Psoas muscle (tissue), 8 donors: ENCODE results near the gene NEK7. TPM values are rescaled to one million over a fixed set of nuclear protein-coding genes. Genes with fewer than 3 reads are reported as not detected.
A peak's percentile ranks its signal among the peaks of the same experiment; 100 is the strongest.

Experiments used
- ATAC-seq, 4 donors: fragments of 200-7000 bp; cut with Tn5 transposase; one replicate each; pipeline ENCODE4 v1.9.1; 2020; ENCODE audit warnings: moderate library complexity in 3 of 4, mild to moderate bottlenecking in 2 of 4
- DNase-seq, 2 donors: peaks; one replicate each; pipeline ENCODE4 v3.0.0-alpha.2; 2020
- H3K27ac ChIP-seq: fragments of 200-600 bp; one replicate; pipeline ENCODE4 v1.8.0; 2022
- H3K27me3 ChIP-seq, 3 donors: fragments of 200-600 bp in 1 of 3; one replicate each; pipeline versions ENCODE4 v1.6.1 to v1.8.0; 2013 to 2022; ENCODE audit warnings: low read length in 2 of 3, mild to moderate bottlenecking in 2 of 3, moderate library complexity in 1 of 3; ENCODE audit not compliant: insufficient read depth in 3 of 3
- H3K36me3 ChIP-seq, 2 donors: fragments of 200-600 bp in 1 of 2; one replicate each; pipeline versions ENCODE4 v1.6.1 to v1.8.0; 2013 to 2022; ENCODE audit warnings: low read depth in 1 of 2, mild to moderate bottlenecking in 1 of 2, moderate library complexity in 1 of 2; ENCODE audit not compliant: insufficient read depth in 1 of 2
- H3K4me1 ChIP-seq: fragments of 200-600 bp; one replicate; pipeline ENCODE4 v1.8.0; 2022
- H3K4me3 ChIP-seq: fragments of 200-600 bp; one replicate; pipeline ENCODE4 v1.8.0; 2022; ENCODE audit warnings: mild to moderate bottlenecking
- H3K9me3 ChIP-seq: fragments of 200-600 bp; one replicate; pipeline ENCODE4 v1.8.0; 2022
- CTCF ChIP-seq: fragments of 200-600 bp; IDR thresholded peaks from one replicate; pipeline ENCODE4 v1.8.0; 2022; ENCODE audit warnings: antibody characterized with exemption
- WGBS, 3 donors: extraction: QIAGEN DNeasy Blood & Tissue Kit; methylation state at CpG; one replicate each; pipeline versions ENCODE4 v1.1.6 to v1.1.7; 2013; 5-methylcytosine and 5-hydroxymethylcytosine counted together
- intact Hi-C, 2 donors: fragments of 100-400 bp; cut with DNase I; formaldehyde crosslinking; loops; one replicate each; pipeline versions ENCODE4 v1.11.0 to v1.14.2; 2022
- polyA plus RNA-seq, 3 donors: library from polyadenylated mRNA; stranded (reverse); fragments of 200-250 nt; gene quantifications; one replicate each; pipeline ENCODE4 v1.2.3, GENCODE V29; 2013
- total RNA-seq, 4 donors: library from RNA; stranded (reverse); fragmentation: NEBNext Ultra II Directional in 2 of 4; extraction: Animal tissue kit (Norgen Biotek cat#: 25700) in 2 of 4; gene quantifications; one replicate each; pipeline versions ENCODE4 v1.2.1 to v1.2.4, GENCODE V29; 2021 to 2023
- donor health status: healthy with polysubstance abuse.
- donor health status: DM: no; HTN: no; CAD: no; lungs with moderate emphysema.
- donor health status: Bipolar disorder and iron deficiency.
- donor health status: healthy.
- donor health status: DM: yes; HTN: yes; CAD: no.
- donor health status: DM: no; HTN: no; CAD: no.
- donor health status: DM: no; HTN: no; CAD: no.
- donor health status: DM: yes; HTN: yes; CAD: no.

Gene NEK7
- total and polyA plus RNA-seq, 7 donors: 10.1 to 88.2 (median 61.3) TPM

GRCh38 chr1:198183605-198184004 lies 26.8 kb downstream of the NEK7 start:
- no peak overlapping the region for H3K4me3 ChIP-seq
- ATAC-seq: peak in 2 of 4 donors; percentile 78 to 85
- H3K27me3 ChIP-seq: no peaks in the 10 kb centered on the region
- H3K27ac ChIP-seq: no peak overlapping the region
- intact Hi-C loops: no loop called here
- peaks cover 86% of the 10 kb centered on the region for H3K4me1 ChIP-seq
- 21 to 26% (median 26%) methylated on average over 3 of the region's 3 CpGs for WGBS, 3 donors
- H3K9me3 ChIP-seq: no peaks in the 10 kb centered on the region
- no peaks in the 10 kb centered on the region for H3K36me3 ChIP-seq
- no peak for TF ChIP-seq CTCF
- DNase-seq: no peak

GRCh38 chr1:198184516-198184915 lies 27.7 kb downstream of the NEK7 start:
- TF ChIP-seq CTCF: no peak
- intact Hi-C loops: no loop called here
- DNase-seq (no peak), ATAC-seq (no peak)
- Histone ChIP-seq H3K4me3 (no peak overlapping the region), H3K36me3 (no peaks in the 10 kb centered on the region), H3K27me3 (no peaks in the 10 kb centered on the region), H3K4me1 (peaks cover 85% of the 10 kb centered on the region), H3K27ac (no peak overlapping the region), H3K9me3 (no peaks in the 10 kb centered on the region)
- 94 to 98% (median 97%) methylated on average over 4 of the region's 4 CpGs for WGBS, 3 donors

GRCh38 chr1:198185146-198185545 lies 28.3 kb downstream of the NEK7 start:
- TF ChIP-seq CTCF: no peak
- Histone ChIP-seq H3K9me3 (no peaks in the 10 kb centered on the region), H3K27ac (no peak overlapping the region), H3K36me3 (no peaks in the 10 kb centered on the region), H3K4me1 (peaks cover 78% of the 10 kb centered on the region), H3K4me3 (no peak overlapping the region), H3K27me3 (no peaks in the 10 kb centered on the region)
- intact Hi-C loops: no loop called here
- 81 to 93% (median 83%) methylated on average over 3 of the region's 3 CpGs for WGBS, 3 donors
- ATAC-seq (no peak), DNase-seq (no peak)

GRCh38 chr1:198185759-198186158 lies 29.0 kb downstream of the NEK7 start:
- peaks cover 74% of the 10 kb centered on the region for H3K4me1 ChIP-seq
- 25 to 51% (median 30%) methylated on average over 2 of the region's 2 CpGs for WGBS, 3 donors
- no peak for TF ChIP-seq CTCF
- H3K9me3 ChIP-seq: no peaks in the 10 kb centered on the region
- DNase-seq (no peak), ATAC-seq (no peak)
- no peak overlapping the region for H3K4me3 ChIP-seq
- no peak overlapping the region for H3K27ac ChIP-seq
- H3K36me3 ChIP-seq: no peaks in the 10 kb centered on the region
- H3K27me3 ChIP-seq: no peaks in the 10 kb centered on the region
- intact Hi-C loops: no loop called here

GRCh38 chr1:198186916-198187580 lies 30.2 kb downstream of the NEK7 start:
- no peaks in the 10 kb centered on the region for H3K9me3 ChIP-seq
- no peaks in the 10 kb centered on the region for H3K36me3 ChIP-seq
- H3K27ac ChIP-seq: no peak overlapping the region
- H3K4me3 ChIP-seq: no peak overlapping the region
- 83 to 91% (median 87%) methylated on average over 2 of the region's 2 CpGs for WGBS, 3 donors
- H3K4me1 ChIP-seq: peaks cover 71% of the 10 kb centered on the region
- DNase-seq: no peak
- intact Hi-C loops: no loop called here
- ATAC-seq: no peak
- TF ChIP-seq CTCF: no peak
- no peaks in the 10 kb centered on the region for H3K27me3 ChIP-seq
